Prostate gland (tissue), 2 donors: ENCODE results near the gene CACNA1E.

Source experiments
- POLR2A ChIP-seq: fragments of 450-650 bp; IDR thresholded peaks from one replicate; pipeline ENCODE4 v1.6.1; 2016; ENCODE audit warnings: antibody characterized with exemption, mild to moderate bottlenecking
- POLR2AphosphoS5 ChIP-seq: sonication (generic); formaldehyde crosslinking; IDR thresholded peaks from one replicate; pipeline ENCODE4 v1.6.1; 2017; ENCODE audit warnings: antibody characterized with exemption
- TF ChIP-seq, protein P1 (sequence below), 4 experiments: fragments of 200-600 bp in 2 of 4; fragments of 450-650 bp in 2 of 4; sonication (generic) in 2 of 4; IDR thresholded peaks; 1 replicate in 3 of 4; 2 replicates in 1 of 4; pipeline ENCODE4 v1.5.1; 2016 to 2019; ENCODE audit warnings: antibody characterized with exemption in 4 of 4, mild to moderate bottlenecking in 2 of 4, moderate library complexity in 2 of 4

- no peak for TF ChIP-seq POLR2A
- TF ChIP-seq, protein P1, sequence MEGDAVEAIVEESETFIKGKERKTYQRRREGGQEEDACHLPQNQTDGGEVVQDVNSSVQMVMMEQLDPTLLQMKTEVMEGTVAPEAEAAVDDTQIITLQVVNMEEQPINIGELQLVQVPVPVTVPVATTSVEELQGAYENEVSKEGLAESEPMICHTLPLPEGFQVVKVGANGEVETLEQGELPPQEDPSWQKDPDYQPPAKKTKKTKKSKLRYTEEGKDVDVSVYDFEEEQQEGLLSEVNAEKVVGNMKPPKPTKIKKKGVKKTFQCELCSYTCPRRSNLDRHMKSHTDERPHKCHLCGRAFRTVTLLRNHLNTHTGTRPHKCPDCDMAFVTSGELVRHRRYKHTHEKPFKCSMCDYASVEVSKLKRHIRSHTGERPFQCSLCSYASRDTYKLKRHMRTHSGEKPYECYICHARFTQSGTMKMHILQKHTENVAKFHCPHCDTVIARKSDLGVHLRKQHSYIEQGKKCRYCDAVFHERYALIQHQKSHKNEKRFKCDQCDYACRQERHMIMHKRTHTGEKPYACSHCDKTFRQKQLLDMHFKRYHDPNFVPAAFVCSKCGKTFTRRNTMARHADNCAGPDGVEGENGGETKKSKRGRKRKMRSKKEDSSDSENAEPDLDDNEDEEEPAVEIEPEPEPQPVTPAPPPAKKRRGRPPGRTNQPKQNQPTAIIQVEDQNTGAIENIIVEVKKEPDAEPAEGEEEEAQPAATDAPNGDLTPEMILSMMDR (IDR thresholded peaks at IDR 0.05), result no peak
- no peak for TF ChIP-seq POLR2AphosphoS5
Measured at GRCh38 chr1:181500636-181501035, 17.3 kb downstream of the CACNA1E start.
